NCI-H1694 (cell line): ENCODE measurements around the gene CTU1.

Experiments used
- DNase-seq: peaks from one replicate; lab custom pipeline; 2025; lab: John Stamatoyannopoulos, UW

The CTU1 gene

GRCh38 chr19:51102991-51103390, 5.2 kb downstream of the CTU1 start:
- DNase-seq, result no peak

DNA sequence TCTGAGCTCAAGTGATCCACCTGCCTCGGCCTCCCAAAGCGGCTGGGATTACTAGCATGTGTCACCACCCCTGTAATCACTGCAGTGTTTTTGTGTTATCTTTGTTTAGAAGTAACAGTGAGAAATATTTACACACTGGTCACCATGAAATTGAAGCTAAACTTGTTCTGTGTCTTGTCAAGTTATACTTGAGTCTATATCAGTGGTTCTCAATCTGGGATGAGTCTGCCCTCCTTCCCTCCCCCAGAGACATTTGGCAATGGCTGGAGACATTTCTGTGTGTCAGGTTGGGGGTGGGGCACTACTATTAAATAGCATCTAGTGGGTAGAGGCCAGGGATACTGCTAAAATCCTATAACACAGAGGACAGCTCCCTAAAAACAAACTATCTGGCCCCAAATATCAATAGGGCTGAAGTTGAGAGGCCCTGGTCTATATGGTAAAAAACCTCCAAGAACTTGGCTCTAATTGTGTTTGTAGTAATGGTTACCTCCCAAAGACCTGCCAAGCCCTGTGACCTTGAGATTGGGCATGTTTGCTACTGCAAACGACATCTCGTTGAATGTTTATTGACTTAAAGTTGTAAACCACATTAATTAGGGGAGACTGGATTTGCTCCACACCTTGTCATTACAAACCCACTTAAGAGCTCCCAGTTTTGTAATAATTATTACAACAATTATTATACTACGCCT, 6.9 kb downstream of the CTU1 start:
- no peak for DNase-seq

GRCh38 chr19:51100601-51101000, 7.6 kb downstream of the CTU1 start:
- no peak for DNase-seq

DNA sequence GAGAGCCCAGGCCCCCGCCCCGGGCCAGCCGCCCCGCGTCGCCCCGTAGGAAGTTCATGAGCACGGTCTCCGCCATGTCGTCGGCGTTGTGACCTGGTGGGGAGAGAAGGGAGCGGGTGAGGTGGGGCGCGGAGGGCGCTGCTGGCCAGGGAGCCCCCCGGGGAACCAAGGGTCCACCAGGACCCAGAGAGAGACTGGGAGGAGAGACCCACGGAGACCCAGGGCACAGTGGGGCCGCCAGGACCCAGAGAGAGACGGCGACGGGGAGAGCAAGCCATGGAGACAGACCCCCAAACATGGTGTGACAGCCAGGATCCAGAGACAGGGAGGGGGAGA, 9.2 kb downstream of the CTU1 start:
- DNase-seq, result no peak

DNA sequence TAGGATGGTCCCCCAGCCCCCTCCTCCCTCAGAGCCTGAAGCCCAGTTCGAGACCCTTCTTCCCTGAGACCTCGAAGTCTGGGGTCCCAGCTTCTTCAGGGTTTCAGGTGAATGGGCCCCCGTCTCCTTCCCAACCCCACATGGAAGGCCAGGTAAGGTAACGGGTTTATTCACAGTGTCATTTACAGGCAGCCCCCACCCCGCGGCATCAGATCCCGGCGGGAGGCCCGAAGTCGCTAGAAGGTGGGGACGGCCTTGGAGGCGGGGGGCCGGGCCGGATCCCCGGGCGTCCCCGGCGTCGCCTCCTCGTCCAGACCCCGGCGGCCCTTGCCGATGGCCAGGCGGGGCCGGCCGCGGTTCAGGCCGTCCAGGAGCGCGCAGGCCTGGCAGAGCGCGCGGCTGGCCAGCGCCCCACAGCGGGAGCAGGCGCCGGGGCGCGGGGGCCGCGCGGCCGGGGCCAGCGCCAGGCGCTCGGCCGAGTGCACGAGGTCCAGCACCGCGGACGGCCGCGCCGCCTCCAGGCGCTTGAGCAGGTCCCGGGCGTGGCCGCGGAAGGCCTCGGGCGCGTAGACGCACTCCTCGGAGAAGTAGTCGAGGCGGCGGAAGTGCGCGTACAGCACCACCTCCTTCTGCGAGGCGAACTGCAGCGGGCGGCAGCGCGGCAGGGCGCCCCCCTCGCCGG, 9.7 kb downstream of the CTU1 start:
- DNase-seq, result no peak

GRCh38 chr19:51097796-51098195, 10.4 kb downstream of the CTU1 start:
- no peak for DNase-seq

- DNase-seq, result no peak
Observed at GRCh38 chr19:51097166-51097738, 11.0 kb downstream of the CTU1 start.

DNA sequence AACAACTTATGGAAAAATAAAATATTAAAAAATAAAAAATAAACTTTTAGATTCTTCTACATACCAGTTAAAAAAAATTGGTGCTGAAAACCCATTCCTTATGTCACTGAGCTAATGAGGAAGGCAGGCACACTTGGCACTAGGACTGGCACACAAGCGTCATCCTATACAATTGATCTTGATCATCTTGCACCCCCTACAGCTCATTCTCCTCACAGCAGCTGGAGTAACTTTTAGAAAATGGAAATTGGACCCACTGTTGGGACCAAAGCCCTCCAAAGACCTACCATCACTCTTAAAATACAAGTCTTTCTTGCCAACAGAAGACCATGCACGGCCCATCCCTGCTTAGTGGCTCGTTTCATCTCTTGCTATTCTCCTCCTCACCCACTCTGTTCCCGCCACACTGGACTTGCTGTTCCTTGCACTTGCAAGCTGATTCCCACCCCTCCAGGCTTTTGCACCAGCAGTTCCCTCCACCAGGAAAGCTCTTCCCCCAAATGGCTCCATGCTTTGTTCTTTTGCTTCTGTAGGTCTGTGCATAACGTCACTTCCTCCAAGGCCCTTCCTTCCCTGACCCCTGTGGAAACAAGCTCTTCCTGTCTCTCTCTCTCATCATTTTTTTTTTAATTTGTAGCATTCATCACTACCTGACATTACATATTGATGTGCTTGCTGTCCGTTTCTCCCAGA, 11.6 kb downstream of the CTU1 start:
- no peak for DNase-seq

GRCh38 chr19:51094696-51095279, 13.4 kb downstream of the CTU1 start:
- no peak for DNase-seq

DNA sequence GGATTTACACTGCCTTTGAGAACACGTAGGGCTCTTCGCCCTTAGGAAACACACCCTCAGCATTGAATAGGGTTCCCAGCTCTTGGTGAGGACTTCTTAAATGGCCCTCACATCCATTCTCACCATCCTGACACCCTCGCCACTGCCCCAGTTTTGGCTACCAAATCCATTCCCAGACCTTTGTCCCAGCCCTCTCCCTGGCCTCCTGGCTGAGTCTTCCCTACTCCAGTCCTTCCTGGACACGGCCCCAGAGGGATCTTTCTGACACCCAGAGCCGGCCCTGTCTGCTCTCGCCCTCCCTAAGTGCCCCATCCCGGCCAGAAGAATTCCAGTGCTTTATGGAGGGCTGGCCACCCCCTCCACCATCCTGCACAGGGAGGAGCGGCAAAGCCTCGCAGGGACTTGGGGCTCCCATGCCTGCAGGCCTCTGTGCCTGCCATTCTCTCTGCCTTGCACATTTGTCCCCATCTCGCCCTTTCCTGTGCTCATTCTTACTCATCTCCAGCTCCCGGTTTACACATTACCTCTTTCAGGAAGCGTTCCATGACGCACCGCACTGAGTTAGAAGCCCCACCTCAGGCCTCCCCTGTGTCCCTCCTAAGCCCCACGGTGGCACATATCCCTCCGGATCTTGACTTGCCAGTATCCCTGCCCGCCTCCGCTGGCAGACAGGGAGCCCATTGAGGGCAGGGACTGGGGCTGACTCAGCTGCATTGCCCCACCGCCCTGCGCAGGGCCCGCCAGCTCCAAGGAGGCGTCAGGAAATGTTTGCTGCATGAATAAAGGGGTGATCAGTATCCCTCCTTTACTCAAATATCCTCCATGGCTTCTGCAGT, 14.5 kb downstream of the CTU1 start:
- DNase-seq, result no peak

GRCh38 chr19:51093101-51093500, 15.1 kb downstream of the CTU1 start:
- no peak for DNase-seq

- no peak for DNase-seq
Observed at GRCh38 chr19:51091895-51092873, 16.0 kb downstream of the CTU1 start.

DNA sequence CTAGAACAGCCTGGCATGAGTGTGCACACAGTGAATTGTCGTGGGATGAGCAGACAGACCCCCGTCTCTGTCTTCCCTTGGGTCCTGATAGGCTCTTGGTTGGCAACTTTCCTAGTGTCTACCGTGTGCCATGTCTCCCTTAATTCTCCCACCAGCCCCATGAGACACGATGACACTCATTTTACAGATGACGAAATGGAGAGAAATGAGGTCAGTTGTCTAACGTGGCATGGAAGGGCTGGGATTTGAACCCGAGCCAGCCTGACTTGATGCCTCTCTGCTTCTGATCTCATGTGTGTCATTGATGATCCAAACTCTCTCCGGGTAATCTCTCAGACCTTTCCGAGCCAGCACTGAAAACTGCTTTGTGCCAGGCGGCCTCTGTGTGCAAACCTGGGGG, 17.1 kb downstream of the CTU1 start:
- no peak for DNase-seq

DNA sequence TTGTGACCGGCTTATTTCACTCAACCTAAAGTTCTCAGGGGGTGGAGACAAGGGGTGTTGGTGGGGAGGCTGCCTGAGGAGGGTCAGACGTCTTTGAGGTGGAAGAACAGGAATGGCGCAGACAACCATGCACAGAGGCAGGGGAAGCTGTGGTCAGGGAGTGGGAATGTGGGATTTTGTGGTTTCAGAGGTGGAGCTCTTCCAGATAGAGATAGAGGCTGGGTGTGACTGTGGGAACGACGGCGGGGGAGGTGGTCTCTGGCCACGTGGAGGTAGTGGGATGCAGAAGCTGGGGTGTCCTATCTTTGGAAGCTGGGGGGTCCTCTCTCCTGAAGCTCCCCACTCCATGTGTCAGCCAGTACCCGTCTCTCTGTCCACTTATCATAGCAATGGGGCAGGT, 17.7 kb downstream of the CTU1 start:
- no peak for DNase-seq

DNA sequence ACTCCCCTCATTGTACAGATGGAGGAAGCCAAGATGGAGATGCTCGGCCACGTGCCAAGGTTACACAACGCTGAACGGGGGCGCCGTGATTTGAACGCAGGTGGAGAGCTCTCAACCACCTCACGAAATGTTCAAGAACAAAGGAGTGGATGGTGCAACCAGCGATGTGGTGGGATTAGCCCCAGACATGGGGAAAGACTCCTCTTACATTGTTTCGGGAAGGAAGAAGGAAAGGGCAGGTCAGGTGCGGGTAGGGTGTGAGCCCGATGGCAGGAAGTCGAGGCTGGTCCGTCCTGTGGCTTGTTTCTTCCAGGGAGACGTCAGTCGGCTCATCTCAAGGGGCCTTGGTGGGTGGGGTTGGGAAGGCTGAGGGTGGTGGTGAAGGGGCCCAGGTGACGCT, 18.4 kb downstream of the CTU1 start:
- no peak for DNase-seq

GRCh38 chr19:51086153-51086850, 21.9 kb downstream of the CTU1 start:
- no peak for DNase-seq

DNA sequence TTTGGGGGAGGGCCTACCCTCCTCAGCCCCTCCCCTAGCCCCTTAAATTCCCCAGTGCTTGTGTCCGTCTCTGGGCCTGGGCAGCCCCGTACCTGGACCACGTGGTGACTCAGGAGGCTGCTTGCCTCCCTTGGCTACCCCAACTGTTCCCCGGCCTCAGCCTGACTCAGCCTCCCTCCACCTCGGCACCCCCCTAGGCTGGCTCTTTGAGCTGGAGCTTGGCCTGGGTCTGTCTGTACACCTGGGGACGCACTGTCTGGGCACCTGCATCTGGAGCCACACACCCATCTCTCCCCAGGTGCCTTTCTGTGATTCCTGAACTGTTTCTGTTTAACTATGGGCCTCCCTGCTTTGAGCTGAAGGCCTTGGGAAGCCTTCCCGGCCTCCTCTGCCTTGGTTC, 23.7 kb downstream of the CTU1 start:
- no peak for DNase-seq

- no peak for DNase-seq
Observed at GRCh38 chr19:51083783-51084182, 24.4 kb downstream of the CTU1 start.

GRCh38 chr19:51083181-51083580, 25.0 kb downstream of the CTU1 start:
- DNase-seq, result no peak

- no peak for DNase-seq
Observed at GRCh38 chr19:51082611-51083010, 25.6 kb downstream of the CTU1 start, which contains the start of gene KLK14. Gene KLK14 (minus strand): TSS chr19:51082887. CDS start chr19:51082614, 273 bp downstream.
